D721Med (cell line): ENCODE results near the gene TUT7.

ENCODE experiments used
- DNase-seq: peaks from one replicate; pipeline ENCODE4 v3.0.0; 2011; ENCODE audit warnings: low spot score; ENCODE audit not compliant: insufficient read length
- FAIRE-seq: peaks from 2 replicates; lab custom pipeline; 2011; peaks lifted over from hg19 to GRCh38; lab: Jason Lieb, UNC
- TF ChIP-seq, protein P1 (sequence below): IDR thresholded peaks from 2 replicates; pipeline ENCODE4 v1.5.1; 2012; ENCODE audit warnings: mild to moderate bottlenecking, control low read depth; ENCODE audit not compliant: insufficient read depth; ENCODE audit errors: missing control alignments

The TUT7 gene

DNA sequence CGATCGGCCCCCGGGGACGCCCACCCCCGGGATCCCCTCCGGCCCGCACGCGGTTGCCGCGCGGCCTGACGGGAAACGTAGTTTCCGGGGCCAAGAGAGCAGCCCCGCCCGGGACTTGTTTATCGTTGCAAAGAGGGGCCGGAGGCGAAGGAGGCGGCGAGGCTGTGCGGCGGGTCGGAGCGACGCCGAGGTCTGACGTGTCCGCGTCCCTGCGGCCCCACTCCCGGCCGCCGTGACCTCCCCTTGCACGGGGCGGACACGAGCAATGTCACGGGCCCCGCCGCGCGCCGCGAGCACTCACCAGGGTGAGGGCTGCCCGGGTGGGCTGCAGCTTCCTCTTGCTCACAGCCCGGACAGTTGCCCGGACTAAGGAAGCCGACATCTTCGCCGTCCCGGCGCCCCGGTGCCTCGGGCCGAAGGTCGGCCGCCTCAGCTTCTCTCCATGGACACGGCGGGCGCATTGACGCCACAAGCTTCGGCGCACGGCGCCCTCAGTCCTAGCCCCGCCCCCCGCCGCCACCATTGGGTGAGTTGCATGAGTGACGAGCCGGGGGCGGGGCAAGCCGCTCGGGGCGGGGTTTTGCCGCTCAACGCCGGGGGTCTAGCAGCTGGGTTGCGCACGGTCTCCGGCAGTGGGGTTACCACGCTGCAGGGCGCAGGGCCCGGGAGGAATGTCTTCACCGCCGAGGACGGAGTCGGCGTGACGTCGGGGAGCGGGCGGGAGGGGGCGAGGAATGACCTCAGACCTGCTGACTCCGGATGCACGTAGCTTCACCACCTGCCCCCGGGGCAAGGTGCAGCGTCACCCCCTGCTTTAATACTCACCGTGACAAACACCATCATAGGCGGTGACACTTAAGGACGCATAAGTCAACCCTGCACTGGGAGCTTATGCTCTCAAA lies 71.9 kb downstream of the TUT7 start, which contains the start of gene ISCA1:
TSS of gene ISCA1 (minus strand) at position 462 of the 902 bp plus-strand sequence. CDS start at position 382, 80 bp downstream.
- no peak for FAIRE-seq
- TF ChIP-seq, protein P1, sequence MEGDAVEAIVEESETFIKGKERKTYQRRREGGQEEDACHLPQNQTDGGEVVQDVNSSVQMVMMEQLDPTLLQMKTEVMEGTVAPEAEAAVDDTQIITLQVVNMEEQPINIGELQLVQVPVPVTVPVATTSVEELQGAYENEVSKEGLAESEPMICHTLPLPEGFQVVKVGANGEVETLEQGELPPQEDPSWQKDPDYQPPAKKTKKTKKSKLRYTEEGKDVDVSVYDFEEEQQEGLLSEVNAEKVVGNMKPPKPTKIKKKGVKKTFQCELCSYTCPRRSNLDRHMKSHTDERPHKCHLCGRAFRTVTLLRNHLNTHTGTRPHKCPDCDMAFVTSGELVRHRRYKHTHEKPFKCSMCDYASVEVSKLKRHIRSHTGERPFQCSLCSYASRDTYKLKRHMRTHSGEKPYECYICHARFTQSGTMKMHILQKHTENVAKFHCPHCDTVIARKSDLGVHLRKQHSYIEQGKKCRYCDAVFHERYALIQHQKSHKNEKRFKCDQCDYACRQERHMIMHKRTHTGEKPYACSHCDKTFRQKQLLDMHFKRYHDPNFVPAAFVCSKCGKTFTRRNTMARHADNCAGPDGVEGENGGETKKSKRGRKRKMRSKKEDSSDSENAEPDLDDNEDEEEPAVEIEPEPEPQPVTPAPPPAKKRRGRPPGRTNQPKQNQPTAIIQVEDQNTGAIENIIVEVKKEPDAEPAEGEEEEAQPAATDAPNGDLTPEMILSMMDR: no peak

DNA sequence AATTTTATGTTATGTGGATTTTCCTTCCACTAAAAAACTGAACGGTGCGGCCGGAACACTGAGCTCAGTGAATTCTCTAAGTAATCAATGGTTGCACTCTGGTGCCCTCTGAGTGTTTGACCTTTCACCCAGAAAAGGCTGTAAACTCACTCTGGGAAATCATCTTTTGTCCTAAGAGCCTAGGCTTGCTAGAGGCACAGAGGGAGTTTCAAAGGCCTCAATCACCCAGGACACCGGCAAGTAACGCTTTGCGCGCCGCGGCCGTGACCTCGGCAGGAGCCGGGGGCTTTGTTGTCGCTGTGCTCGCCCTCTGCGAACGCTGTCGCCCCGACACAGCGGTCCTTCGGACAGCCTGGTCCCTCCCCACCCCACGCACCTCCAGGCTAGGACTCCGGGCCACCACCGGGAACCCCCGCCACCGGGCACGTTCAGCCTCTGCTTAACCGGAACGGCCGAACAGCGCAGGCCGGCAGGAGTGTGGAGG lies 72.6 kb downstream of the TUT7 start:
- TF ChIP-seq, protein P1: no peak
- DNase-seq (no peak), FAIRE-seq (no peak)

More for the DNA sequence above, 71.9 kb downstream of the TUT7 start, which contains the start of gene ISCA1:
- peak; percentile 37 for DNase-seq

DNA sequence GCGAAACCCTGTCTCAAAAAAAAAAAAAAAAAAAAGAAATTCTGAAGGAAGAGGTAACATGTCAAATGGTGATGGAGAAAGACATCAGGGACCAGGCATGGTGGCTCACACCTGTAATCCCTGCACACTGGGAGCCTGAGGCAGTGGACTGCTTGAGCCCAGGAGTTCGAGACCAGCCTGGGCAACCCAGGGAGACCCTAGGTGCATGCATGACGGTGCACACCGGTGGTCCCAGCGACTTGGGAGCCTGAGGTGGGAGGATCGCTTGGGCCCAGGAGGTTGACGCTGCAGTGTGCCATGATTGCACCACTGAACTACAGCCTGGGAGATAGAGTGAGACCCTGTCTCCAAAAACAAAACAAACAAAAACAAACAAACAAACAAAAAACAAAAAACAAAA lies 73.6 kb downstream of the TUT7 start:
- DNase-seq (no peak), FAIRE-seq (no peak)
- TF ChIP-seq, protein P1: no peak

DNA sequence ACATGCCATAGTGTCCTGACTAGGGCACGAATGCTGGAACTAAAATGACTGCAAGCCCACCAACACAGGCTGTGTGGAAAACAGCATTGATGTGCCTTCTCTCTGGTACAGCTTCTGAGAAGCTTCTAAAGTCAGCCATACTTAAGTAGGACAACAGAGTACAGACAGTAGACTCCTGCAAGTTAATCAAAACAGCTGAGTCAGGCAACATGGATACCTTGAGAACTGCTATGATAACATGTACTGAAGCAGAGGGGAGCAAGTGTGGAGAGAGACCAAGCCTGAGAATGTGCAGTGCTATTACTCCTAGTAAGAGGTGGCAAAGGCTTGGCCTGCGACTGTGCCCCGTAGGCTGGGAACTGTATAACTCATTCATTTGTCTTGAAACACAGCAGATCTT lies 74.4 kb downstream of the TUT7 start:
- TF ChIP-seq, protein P1: no peak
- FAIRE-seq (no peak), DNase-seq (no peak)

DNA sequence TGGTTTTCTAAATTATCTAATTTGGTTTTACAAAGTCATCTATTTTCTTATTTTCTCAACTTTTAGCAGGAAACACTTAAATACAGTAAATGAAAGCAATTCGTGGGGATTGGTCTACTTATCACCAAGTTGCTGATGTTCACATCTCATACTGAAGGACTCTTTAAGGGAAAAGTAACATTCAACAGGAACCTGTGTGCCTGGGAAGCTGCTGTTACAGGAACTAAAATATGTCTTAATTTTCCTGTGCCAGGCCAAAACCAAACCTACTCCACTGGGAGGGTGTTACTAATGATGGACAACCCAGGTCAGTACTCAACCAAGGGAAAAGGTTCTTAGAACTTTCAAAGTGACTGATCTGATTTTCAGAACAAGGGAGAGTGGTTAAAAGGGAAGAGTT lies 77.1 kb downstream of the TUT7 start:
- FAIRE-seq (no peak), DNase-seq (no peak)
- TF ChIP-seq, protein P1: no peak

DNA sequence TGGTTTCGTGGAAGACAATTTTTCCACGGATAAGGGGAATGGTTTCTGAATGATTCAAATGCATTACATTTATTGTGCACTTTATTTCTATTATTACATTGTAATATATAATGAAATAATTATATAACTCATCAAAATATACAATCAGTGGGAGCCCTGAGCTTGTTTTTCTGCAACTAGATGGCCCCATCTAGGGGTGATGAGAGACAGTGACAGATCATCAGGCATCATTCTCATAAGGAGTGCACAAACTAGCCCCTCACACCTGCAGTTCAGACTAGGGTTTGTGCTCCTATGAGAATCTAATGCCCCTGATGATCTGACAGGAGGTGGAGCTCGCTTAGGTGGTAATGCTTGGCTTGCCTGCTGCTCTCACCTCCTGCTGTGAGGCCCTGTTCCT lies 78.2 kb downstream of the TUT7 start:
- DNase-seq (no peak), FAIRE-seq (no peak)
- TF ChIP-seq, protein P1: peak; percentile 20
